ENCODE data around the gene GNAI2. TPM values are rescaled to one million over a fixed set of nuclear protein-coding genes. Genes with fewer than 3 reads are reported as not detected.

Gene GNAI2
- total RNA-seq, 1 experiment from 2014 or later = 151 TPM

- Histone ChIP-seq H3K9me2 (replicated peaks; ENCODE audit: insufficient read depth, low read length) (no peaks in the 10 kb centered on the region), H3K4me1 (ENCODE audit: low read length) (peaks cover 10% of the 10 kb centered on the region), H3K4me2 (ENCODE audit: low read depth, low read length, poor library complexity, severe bottlenecking) (no peak overlapping the region), H2AFZ (ENCODE audit: low read length) (no peak overlapping the region), H3K9ac (ENCODE audit: low read length) (no peak overlapping the region), H3K27ac (ENCODE audit: low read length) (no peak overlapping the region), H3K36me3 (ENCODE audit: insufficient read depth, low read length) (no peaks in the 10 kb centered on the region), H4K20me1 (ENCODE audit: insufficient read depth, low read depth, low read length) (no peaks in the 10 kb centered on the region), H3K4me3 (ENCODE audit: low read length) (no peak overlapping the region), H3K27me3 (ENCODE audit: low read length) (no peaks in the 10 kb centered on the region), H3K9me3 (ENCODE audit: low read length) (no peaks in the 10 kb centered on the region), H3K79me2 (ENCODE audit: low read length) (no peaks in the 10 kb centered on the region)
- no peak for DNase-seq
Measured at GRCh38 chr3:50262778-50263177, 26.8 kb downstream of the GNAI2 start.

- no peaks in the 10 kb centered on the region for H3K36me3 ChIP-seq (ENCODE audit: insufficient read depth, low read length)
- no peak overlapping the region for H3K9ac ChIP-seq (ENCODE audit: low read length)
- H3K27ac ChIP-seq (ENCODE audit: low read length) = no peak overlapping the region
- H3K9me2 ChIP-seq (replicated peaks; ENCODE audit: insufficient read depth, low read length) = no peaks in the 10 kb centered on the region
- DNase-seq = no peak
- H3K4me3 ChIP-seq (ENCODE audit: low read length) = no peak overlapping the region
- no peaks in the 10 kb centered on the region for H3K27me3 ChIP-seq (ENCODE audit: low read length)
- no peaks in the 10 kb centered on the region for H3K9me3 ChIP-seq (ENCODE audit: low read length)
- H3K4me2 ChIP-seq (ENCODE audit: low read depth, low read length, poor library complexity, severe bottlenecking) = no peak overlapping the region
- no peak overlapping the region for H2AFZ ChIP-seq (ENCODE audit: low read length)
- no peaks in the 10 kb centered on the region for H3K79me2 ChIP-seq (ENCODE audit: low read length)
- H4K20me1 ChIP-seq (ENCODE audit: insufficient read depth, low read depth, low read length) = no peaks in the 10 kb centered on the region
- H3K4me1 ChIP-seq (ENCODE audit: low read length) = peaks cover 10% of the 10 kb centered on the region
Measured at GRCh38 chr3:50263478-50264382, 27.7 kb downstream of the GNAI2 start.

- no peaks in the 10 kb centered on the region for H3K36me3 ChIP-seq (ENCODE audit: insufficient read depth, low read length)
- no peak overlapping the region for H3K4me2 ChIP-seq (ENCODE audit: low read depth, low read length, poor library complexity, severe bottlenecking)
- no peak overlapping the region for H3K4me3 ChIP-seq (ENCODE audit: low read length)
- H3K79me2 ChIP-seq (ENCODE audit: low read length) = no peaks in the 10 kb centered on the region
- H4K20me1 ChIP-seq (ENCODE audit: insufficient read depth, low read depth, low read length) = no peaks in the 10 kb centered on the region
- no peaks in the 10 kb centered on the region for H3K9me2 ChIP-seq (replicated peaks; ENCODE audit: insufficient read depth, low read length)
- H3K4me1 ChIP-seq (ENCODE audit: low read length) = peaks cover 10% of the 10 kb centered on the region
- no peak overlapping the region for H2AFZ ChIP-seq (ENCODE audit: low read length)
- no peak overlapping the region for H3K27ac ChIP-seq (ENCODE audit: low read length)
- H3K9ac ChIP-seq (ENCODE audit: low read length) = no peak overlapping the region
- H3K27me3 ChIP-seq (ENCODE audit: low read length) = no peaks in the 10 kb centered on the region
- no peak for DNase-seq
- no peaks in the 10 kb centered on the region for H3K9me3 ChIP-seq (ENCODE audit: low read length)
Measured at GRCh38 chr3:50264383-50264963, 28.5 kb downstream of the GNAI2 start.

GRCh38 chr3:50264964-50265485 lies 29.0 kb downstream of the GNAI2 start:
- no peak overlapping the region for H3K4me2 ChIP-seq (ENCODE audit: low read depth, low read length, poor library complexity, severe bottlenecking)
- no peak overlapping the region for H3K27ac ChIP-seq (ENCODE audit: low read length)
- no peak overlapping the region for H3K4me3 ChIP-seq (ENCODE audit: low read length)
- no peak overlapping the region for H2AFZ ChIP-seq (ENCODE audit: low read length)
- no peak for DNase-seq
- H3K9ac ChIP-seq (ENCODE audit: low read length) = no peak overlapping the region
- peaks cover 6% of the 10 kb centered on the region for H3K4me1 ChIP-seq (ENCODE audit: low read length)
- H3K9me3 ChIP-seq (ENCODE audit: low read length) = no peaks in the 10 kb centered on the region
- H3K79me2 ChIP-seq (ENCODE audit: low read length) = no peaks in the 10 kb centered on the region
- H3K9me2 ChIP-seq (replicated peaks; ENCODE audit: insufficient read depth, low read length) = no peaks in the 10 kb centered on the region
- H4K20me1 ChIP-seq (ENCODE audit: insufficient read depth, low read depth, low read length) = no peaks in the 10 kb centered on the region
- no peaks in the 10 kb centered on the region for H3K27me3 ChIP-seq (ENCODE audit: low read length)
- H3K36me3 ChIP-seq (ENCODE audit: insufficient read depth, low read length) = no peaks in the 10 kb centered on the region

- Histone ChIP-seq H3K4me2 (ENCODE audit: low read depth, low read length, poor library complexity, severe bottlenecking) (no peak overlapping the region), H4K20me1 (ENCODE audit: insufficient read depth, low read depth, low read length) (no peaks in the 10 kb centered on the region), H3K27me3 (ENCODE audit: low read length) (no peaks in the 10 kb centered on the region), H3K4me3 (ENCODE audit: low read length) (no peak overlapping the region), H3K9me2 (replicated peaks; ENCODE audit: insufficient read depth, low read length) (no peaks in the 10 kb centered on the region), H2AFZ (ENCODE audit: low read length) (no peak overlapping the region), H3K4me1 (ENCODE audit: low read length) (peaks cover 2% of the 10 kb centered on the region), H3K36me3 (ENCODE audit: insufficient read depth, low read length) (no peaks in the 10 kb centered on the region), H3K79me2 (ENCODE audit: low read length) (no peaks in the 10 kb centered on the region), H3K9ac (ENCODE audit: low read length) (no peak overlapping the region), H3K27ac (ENCODE audit: low read length) (no peak overlapping the region), H3K9me3 (ENCODE audit: low read length) (no peaks in the 10 kb centered on the region)
- no peak for DNase-seq
Measured at GRCh38 chr3:50265571-50265970, 29.6 kb downstream of the GNAI2 start.

GRCh38 chr3:50266017-50266416 lies 30.0 kb downstream of the GNAI2 start:
- H3K4me1 ChIP-seq (ENCODE audit: low read length) = no peaks in the 10 kb centered on the region
- no peak overlapping the region for H3K9ac ChIP-seq (ENCODE audit: low read length)
- no peak overlapping the region for H3K4me2 ChIP-seq (ENCODE audit: low read depth, low read length, poor library complexity, severe bottlenecking)

GRCh38 chr3:50266836-50267235 lies 30.8 kb downstream of the GNAI2 start:
- Histone ChIP-seq H2AFZ (ENCODE audit: low read length) (no peak overlapping the region), H3K36me3 (ENCODE audit: insufficient read depth, low read length) (no peaks in the 10 kb centered on the region), H3K4me2 (ENCODE audit: low read depth, low read length, poor library complexity, severe bottlenecking) (no peak overlapping the region), H4K20me1 (ENCODE audit: insufficient read depth, low read depth, low read length) (no peaks in the 10 kb centered on the region), H3K27me3 (ENCODE audit: low read length) (no peaks in the 10 kb centered on the region), H3K79me2 (ENCODE audit: low read length) (no peaks in the 10 kb centered on the region), H3K4me3 (ENCODE audit: low read length) (no peak overlapping the region), H3K9ac (ENCODE audit: low read length) (no peak overlapping the region), H3K9me3 (ENCODE audit: low read length) (no peaks in the 10 kb centered on the region), H3K4me1 (ENCODE audit: low read length) (no peaks in the 10 kb centered on the region), H3K27ac (ENCODE audit: low read length) (no peak overlapping the region), H3K9me2 (replicated peaks; ENCODE audit: insufficient read depth, low read length) (no peaks in the 10 kb centered on the region)
- DNase-seq = no peak

More at GRCh38 chr3:50266017-50266416, 30.0 kb downstream of the GNAI2 start:
- Histone ChIP-seq H3K9me2 (replicated peaks; ENCODE audit: insufficient read depth, low read length) (no peaks in the 10 kb centered on the region), H3K36me3 (ENCODE audit: insufficient read depth, low read length) (no peaks in the 10 kb centered on the region), H3K9me3 (ENCODE audit: low read length) (no peaks in the 10 kb centered on the region), H2AFZ (ENCODE audit: low read length) (no peak overlapping the region), H3K27me3 (ENCODE audit: low read length) (no peaks in the 10 kb centered on the region), H3K79me2 (ENCODE audit: low read length) (no peaks in the 10 kb centered on the region), H3K4me3 (ENCODE audit: low read length) (no peak overlapping the region), H4K20me1 (ENCODE audit: insufficient read depth, low read depth, low read length) (no peaks in the 10 kb centered on the region), H3K27ac (ENCODE audit: low read length) (no peak overlapping the region)
- DNase-seq = no peak

GRCh38 chr3:50267280-50267913 lies 31.4 kb downstream of the GNAI2 start:
- no peaks in the 10 kb centered on the region for H4K20me1 ChIP-seq (ENCODE audit: insufficient read depth, low read depth, low read length)
- H3K79me2 ChIP-seq (ENCODE audit: low read length) = no peaks in the 10 kb centered on the region
- H3K4me3 ChIP-seq (ENCODE audit: low read length) = no peak overlapping the region
- H3K4me2 ChIP-seq (ENCODE audit: low read depth, low read length, poor library complexity, severe bottlenecking) = no peak overlapping the region
- no peak overlapping the region for H3K9ac ChIP-seq (ENCODE audit: low read length)
- no peaks in the 10 kb centered on the region for H3K9me3 ChIP-seq (ENCODE audit: low read length)
- H2AFZ ChIP-seq (ENCODE audit: low read length) = no peak overlapping the region
- no peaks in the 10 kb centered on the region for H3K27me3 ChIP-seq (ENCODE audit: low read length)
- DNase-seq = no peak
- H3K4me1 ChIP-seq (ENCODE audit: low read length) = no peaks in the 10 kb centered on the region
- H3K27ac ChIP-seq (ENCODE audit: low read length) = no peak overlapping the region
- H3K9me2 ChIP-seq (replicated peaks; ENCODE audit: insufficient read depth, low read length) = no peaks in the 10 kb centered on the region
- no peaks in the 10 kb centered on the region for H3K36me3 ChIP-seq (ENCODE audit: insufficient read depth, low read length)

Measured in Karpas-422 (cell line).